ENCODE results near the gene THSD4.

DNA sequence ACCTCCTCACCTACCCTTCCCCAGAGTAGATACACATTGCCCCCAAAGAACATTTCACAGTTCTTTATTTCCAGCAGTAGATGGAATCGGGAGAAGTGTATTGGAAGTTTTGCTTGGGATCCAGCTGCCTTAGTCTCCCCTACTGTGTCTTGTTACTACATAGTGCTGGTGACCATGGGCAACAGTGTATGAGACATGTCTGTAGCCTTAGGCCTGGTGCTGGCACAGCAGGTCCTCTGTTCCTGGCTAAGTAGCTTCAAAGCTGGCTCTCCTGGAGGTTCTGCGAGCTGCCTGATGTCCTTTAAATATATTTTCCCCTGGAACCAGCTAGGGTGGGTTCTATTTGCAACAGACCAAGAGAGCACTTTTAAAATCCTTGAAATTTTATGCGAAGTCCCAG, 174.7 kb downstream of the THSD4 start:
- TF ChIP-seq, protein P1, sequence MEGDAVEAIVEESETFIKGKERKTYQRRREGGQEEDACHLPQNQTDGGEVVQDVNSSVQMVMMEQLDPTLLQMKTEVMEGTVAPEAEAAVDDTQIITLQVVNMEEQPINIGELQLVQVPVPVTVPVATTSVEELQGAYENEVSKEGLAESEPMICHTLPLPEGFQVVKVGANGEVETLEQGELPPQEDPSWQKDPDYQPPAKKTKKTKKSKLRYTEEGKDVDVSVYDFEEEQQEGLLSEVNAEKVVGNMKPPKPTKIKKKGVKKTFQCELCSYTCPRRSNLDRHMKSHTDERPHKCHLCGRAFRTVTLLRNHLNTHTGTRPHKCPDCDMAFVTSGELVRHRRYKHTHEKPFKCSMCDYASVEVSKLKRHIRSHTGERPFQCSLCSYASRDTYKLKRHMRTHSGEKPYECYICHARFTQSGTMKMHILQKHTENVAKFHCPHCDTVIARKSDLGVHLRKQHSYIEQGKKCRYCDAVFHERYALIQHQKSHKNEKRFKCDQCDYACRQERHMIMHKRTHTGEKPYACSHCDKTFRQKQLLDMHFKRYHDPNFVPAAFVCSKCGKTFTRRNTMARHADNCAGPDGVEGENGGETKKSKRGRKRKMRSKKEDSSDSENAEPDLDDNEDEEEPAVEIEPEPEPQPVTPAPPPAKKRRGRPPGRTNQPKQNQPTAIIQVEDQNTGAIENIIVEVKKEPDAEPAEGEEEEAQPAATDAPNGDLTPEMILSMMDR (IDR thresholded peaks at IDR 0.05) = no peak
- TF ChIP-seq KDM1A (IDR thresholded peaks at IDR 0.05; ENCODE audit: low read depth) (no peak), POLR2A (IDR thresholded peaks at IDR 0.05; ENCODE audit: low read length) (no peak), EP300 (IDR thresholded peaks at IDR 0.05) (no peak), CBX8 (IDR thresholded peaks at IDR 0.05) (no peak), MAZ (IDR thresholded peaks at IDR 0.05; ENCODE audit: borderline replicate concordance, low read depth, low read length) (no peak), ESRRA (IDR thresholded peaks at IDR 0.05; ENCODE audit: borderline replicate concordance, low read length) (no peak), RNF2 (IDR thresholded peaks at IDR 0.05; ENCODE audit: borderline replicate concordance, low read depth) (no peak), NPAS2 (CRISPR knock-in tag; IDR thresholded peaks at IDR 0.05; ENCODE audit: borderline replicate concordance) (no peak)
- TF ChIP-seq, protein P2, sequence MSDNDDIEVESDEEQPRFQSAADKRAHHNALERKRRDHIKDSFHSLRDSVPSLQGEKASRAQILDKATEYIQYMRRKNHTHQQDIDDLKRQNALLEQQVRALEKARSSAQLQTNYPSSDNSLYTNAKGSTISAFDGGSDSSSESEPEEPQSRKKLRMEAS (IDR thresholded peaks at IDR 0.05) = no peak

Data from A549 (cell line).